Aorta (tissue), 5 donors: ENCODE results near the gene HIF1AN. TPM values are rescaled to one million over a fixed set of nuclear protein-coding genes. Genes with fewer than 3 reads are reported as not detected.
"Not testable (repeated sequence)": the region's sequence is repeated elsewhere in the genome, so short reads cannot be mapped to it uniquely, and the experiment has no call there.

ENCODE experiments used
- ATAC-seq: fragments of 200-7000 bp; cut with Tn5 transposase; one replicate; pipeline ENCODE4 v1.9.1; 2022; ENCODE audit warnings: moderate library complexity; ENCODE audit not compliant: low FRiP score
- DNase-seq, 2 donors: peaks; one replicate each; pipeline ENCODE4 v3.0.0-alpha.2; 2020
- H3K27ac ChIP-seq, 2 donors: one replicate each; pipeline ENCODE4 v1.5.1; 2013; ENCODE audit warnings: low read length in 2 of 2, mild to moderate bottlenecking in 2 of 2, moderate library complexity in 2 of 2, control low read depth in 1 of 2, inconsistent platforms in 1 of 2, low read depth in 1 of 2
- H3K27me3 ChIP-seq, 2 donors: one replicate each; pipeline ENCODE4 v1.6.1; 2013; ENCODE audit warnings: control low read depth in 1 of 2, low read length in 1 of 2, mild to moderate bottlenecking in 1 of 2, moderate library complexity in 1 of 2; ENCODE audit not compliant: insufficient read depth in 2 of 2, control insufficient read depth in 1 of 2
- H3K36me3 ChIP-seq, 2 donors: one replicate each; pipeline ENCODE4 v1.6.1; 2013; ENCODE audit warnings: control low read depth in 1 of 2, low read length in 1 of 2, mild to moderate bottlenecking in 1 of 2; ENCODE audit not compliant: insufficient read depth in 2 of 2, control insufficient read depth in 1 of 2
- H3K4me1 ChIP-seq, 2 donors: one replicate each; pipeline ENCODE4 v1.6.1; 2013; ENCODE audit warnings: low read length in 2 of 2, control low read depth in 1 of 2, mild to moderate bottlenecking in 1 of 2, moderate library complexity in 1 of 2; ENCODE audit not compliant: insufficient read depth in 2 of 2, control insufficient read depth in 1 of 2
- H3K4me3 ChIP-seq, 2 donors: one replicate each; pipeline ENCODE4 v1.5.1; 2013; ENCODE audit warnings: low read length in 2 of 2, control low read depth in 1 of 2, mild to moderate bottlenecking in 1 of 2
- H3K9me3 ChIP-seq: one replicate; pipeline ENCODE4 v1.6.1; 2013; ENCODE audit warnings: mild to moderate bottlenecking, low read length; ENCODE audit not compliant: control insufficient read depth
- WGBS, 2 donors: extraction: QIAGEN DNeasy Blood & Tissue Kit; methylation state at CpG; one replicate each; pipeline ENCODE4 v1.1.7; 2013; 5-methylcytosine and 5-hydroxymethylcytosine counted together
- intact Hi-C, 2 donors: fragments of 100-400 bp; cut with DNase I; formaldehyde crosslinking; loops; one replicate each; pipeline versions ENCODE4 v1.14.2 to v1.15.0; 2022
- polyA plus RNA-seq, 2 donors: library from polyadenylated mRNA; stranded (reverse); fragments of 200-250 nt; gene quantifications; one replicate each; pipeline ENCODE4 v1.2.3, GENCODE V29; 2013
- total RNA-seq, 2 donors: library from RNA; stranded (reverse); fragmentation: NEBNext Ultra II Directional; extraction: Animal tissue kit (Norgen Biotek cat#: 25700); gene quantifications; one replicate each; pipeline ENCODE4 v1.2.1, GENCODE V29; 2021
- donor health status: healthy with polysubstance abuse.
- donor health status: Bipolar disorder and iron deficiency.
- donor health status: DM: no; HTN: no; CAD: no.
- donor health status: DM: no; HTN: no; CAD: no.
- donor health status: DM: yes; HTN: yes; CAD: no.

Gene HIF1AN
- total and polyA plus RNA-seq, 4 donors = 6.0 to 42.7 (median 23.3) TPM

DNA sequence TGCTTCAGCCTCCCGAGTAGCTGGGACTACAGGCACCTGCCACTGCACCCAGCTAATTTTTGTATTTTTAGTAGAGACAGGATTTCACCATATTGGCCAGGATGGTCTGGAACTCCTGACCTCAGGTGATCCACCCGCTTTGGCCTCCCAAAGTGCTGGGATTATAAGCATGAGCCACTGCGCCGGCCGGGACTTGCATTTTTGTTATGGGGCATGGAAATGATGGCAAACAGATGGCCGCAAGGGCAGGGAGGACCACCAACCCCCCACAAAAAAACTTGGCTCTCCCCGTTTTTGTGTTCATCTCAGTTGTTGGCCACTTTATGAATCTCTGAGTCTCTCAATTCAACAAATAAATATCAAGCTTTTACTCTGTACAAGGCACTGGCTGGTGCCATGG, 39.4 kb downstream of the HIF1AN start:
- intact Hi-C loops, DNase-seq, H3K4me1 ChIP-seq, H3K27me3 ChIP-seq, H3K9me3 ChIP-seq, ATAC-seq, H3K4me3 ChIP-seq, H3K36me3 ChIP-seq, H3K27ac ChIP-seq: not testable (repeated sequence)
- WGBS, 2 donors = 77 to 78% methylated on average over 7 of the region's 7 CpGs

DNA sequence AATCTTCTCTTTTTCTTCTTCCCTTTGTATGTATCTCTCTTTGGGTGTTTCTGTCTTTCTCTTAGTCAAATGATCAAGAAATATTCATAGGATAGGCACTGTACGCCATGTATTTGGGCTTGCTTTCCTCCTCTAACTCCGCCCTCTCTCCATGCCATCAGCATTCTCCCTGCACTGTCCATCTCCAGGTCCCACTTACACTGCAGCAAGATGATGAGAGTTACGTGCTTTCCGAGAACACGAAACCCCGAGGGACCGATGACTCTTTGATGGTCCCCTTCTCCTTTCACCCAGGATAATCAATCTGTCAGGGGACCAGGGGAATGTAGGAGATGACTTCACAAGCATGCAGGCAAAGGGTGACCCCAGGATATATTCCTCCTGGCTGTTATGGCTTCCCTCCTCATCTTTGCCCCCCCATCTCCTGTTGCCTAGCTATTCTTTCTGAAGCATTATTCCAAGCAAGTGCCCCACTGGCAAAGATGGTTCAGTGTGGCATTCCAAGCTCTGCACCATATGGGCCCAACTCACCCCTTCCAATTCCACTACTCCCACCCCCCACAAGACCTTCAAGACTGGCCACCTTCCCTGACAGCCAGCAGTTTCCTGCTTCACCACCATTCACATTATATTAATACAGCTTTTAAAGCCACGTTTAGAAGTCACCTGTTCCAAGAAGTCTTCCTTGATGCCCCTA, 40.0 kb downstream of the HIF1AN start:
- intact Hi-C loops = no loop called here

DNA sequence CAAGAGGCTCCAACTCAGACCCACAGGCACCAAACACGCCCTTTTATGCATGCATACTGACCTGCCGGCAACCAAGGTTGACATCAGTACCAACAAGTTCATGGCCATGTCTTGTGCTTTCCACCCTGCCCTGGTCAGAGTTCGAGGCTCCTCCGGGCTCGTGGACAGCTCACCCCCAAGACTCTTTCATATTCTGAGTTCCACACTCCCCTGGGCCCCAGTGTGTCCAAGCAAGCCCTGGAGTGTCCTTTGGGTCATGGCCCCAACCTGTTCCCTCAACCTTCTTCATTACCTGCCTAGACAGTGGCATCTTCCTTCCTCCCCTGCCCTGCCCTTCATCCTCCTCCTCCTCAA, 40.5 kb downstream of the HIF1AN start:
- no peaks in the 10 kb centered on the region for H3K4me1 ChIP-seq
- H3K27me3 ChIP-seq = no peaks in the 10 kb centered on the region
- H3K9me3 ChIP-seq = no peaks in the 10 kb centered on the region
- no peaks in the 10 kb centered on the region for H3K36me3 ChIP-seq
- WGBS, 2 donors = 78 to 82% methylated on average over 5 of the region's 5 CpGs
- no peak overlapping the region for H3K27ac ChIP-seq
- no peak overlapping the region for H3K4me3 ChIP-seq
- intact Hi-C loops = no loop called here
- no peak for DNase-seq
- no peak for ATAC-seq

More for the DNA sequence above, 40.0 kb downstream of the HIF1AN start:
- WGBS, 2 donors = 72% methylated on average over 8 of the region's 8 CpGs
- H3K4me1 ChIP-seq = no peaks in the 10 kb centered on the region
- H3K27ac ChIP-seq = no peak overlapping the region
- ATAC-seq (no peak), DNase-seq (no peak)
- no peaks in the 10 kb centered on the region for H3K27me3 ChIP-seq
- H3K9me3 ChIP-seq = no peaks in the 10 kb centered on the region
- no peak overlapping the region for H3K4me3 ChIP-seq
- no peaks in the 10 kb centered on the region for H3K36me3 ChIP-seq

DNA sequence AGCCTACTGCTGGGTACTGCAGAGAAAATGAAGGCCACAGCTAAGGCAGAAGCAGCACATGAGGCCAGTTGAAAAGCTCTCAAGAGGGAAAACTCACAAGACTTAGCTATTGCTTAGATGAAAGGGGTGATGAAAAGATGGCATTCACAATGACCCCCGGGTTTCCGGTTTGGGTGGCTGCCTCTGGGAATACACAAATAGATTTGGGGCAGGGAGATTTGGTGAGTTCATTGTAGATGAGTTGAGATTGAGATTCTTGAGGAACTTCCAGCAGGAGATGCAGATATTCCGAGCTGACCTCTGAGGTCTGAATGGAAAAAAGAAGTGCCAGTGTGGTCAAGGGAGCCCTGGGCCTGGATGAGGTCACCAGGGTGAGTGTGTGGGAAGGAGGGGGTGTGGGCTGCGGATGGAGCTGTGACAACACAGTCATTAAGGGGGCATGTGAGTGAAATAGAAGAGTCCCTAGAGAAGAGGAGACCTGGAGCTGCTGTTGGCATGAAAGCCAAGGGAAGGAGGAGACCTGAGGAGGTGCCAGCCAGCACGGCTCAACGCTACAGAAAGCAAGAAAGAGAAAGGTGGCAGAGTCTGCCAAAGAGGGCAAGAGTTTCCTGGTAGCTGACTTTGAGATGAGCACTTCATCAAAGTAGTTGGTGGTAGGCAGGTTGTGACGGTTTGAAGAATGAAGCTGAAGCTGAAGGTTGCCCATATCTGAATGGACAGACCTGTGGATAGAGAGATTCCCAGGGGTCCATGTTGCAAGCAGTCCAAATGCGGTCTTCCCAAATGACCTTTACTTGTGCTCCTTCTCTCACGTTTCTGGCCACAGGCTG, 43.7 kb downstream of the HIF1AN start:
- Histone ChIP-seq H3K4me1 (no peaks in the 10 kb centered on the region), H3K36me3 (no peaks in the 10 kb centered on the region), H3K9me3 (no peaks in the 10 kb centered on the region), H3K27ac (no peak overlapping the region), H3K4me3 (no peak overlapping the region), H3K27me3 (no peaks in the 10 kb centered on the region)
- no peak for ATAC-seq
- intact Hi-C loops = no loop called here
- DNase-seq = no peak
- WGBS, 2 donors = 62 to 64% methylated on average over 9 of the region's 9 CpGs

DNA sequence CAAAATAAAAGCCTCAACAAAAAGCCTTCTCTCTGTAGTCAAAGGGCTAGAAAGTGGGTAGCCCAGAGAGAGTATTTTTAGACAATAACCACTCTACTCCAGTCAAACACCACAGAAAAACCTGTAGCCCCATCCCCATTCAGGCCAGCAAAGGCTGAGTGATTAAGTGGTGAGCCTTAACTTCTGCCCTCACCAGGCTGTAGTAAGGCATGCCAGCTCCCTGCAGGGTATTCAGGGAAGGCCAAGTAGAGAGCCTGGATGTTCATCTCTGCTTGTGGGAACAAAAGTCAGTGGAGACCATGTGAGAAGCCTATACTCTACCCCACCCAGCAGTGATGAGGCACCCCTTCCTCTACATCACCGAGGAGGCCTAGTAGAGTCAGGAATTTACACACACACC, 51.2 kb downstream of the HIF1AN start:
- no peak for ATAC-seq

DNA sequence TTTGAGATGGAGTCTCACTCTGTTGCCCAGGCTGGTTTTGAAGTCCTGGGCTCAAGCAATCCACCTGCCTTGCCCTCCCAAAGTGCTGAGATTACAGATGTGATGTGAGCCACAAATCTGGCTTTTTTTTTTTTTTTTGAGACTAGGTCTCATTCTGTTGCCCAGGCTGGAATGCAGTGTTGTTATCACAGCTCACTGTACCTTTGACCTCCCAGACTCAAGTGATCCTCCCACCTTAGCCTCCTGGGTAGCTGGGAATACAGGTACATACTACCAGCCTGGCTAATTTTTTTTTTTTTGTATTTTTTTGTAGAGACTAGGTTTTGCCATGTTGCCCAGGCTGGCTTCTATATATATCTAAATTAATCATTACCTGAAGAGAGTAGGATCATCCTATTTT, 62.4 kb downstream of the HIF1AN start:
- intact Hi-C loops = no loop called here
- no peak overlapping the region for H3K27ac ChIP-seq
- H3K27me3 ChIP-seq = no peaks in the 10 kb centered on the region
- no peak for DNase-seq
- H3K4me3 ChIP-seq = no peak overlapping the region
- H3K4me1 ChIP-seq = no peaks in the 10 kb centered on the region
- H3K36me3 ChIP-seq = no peaks in the 10 kb centered on the region
- H3K9me3 ChIP-seq = no peaks in the 10 kb centered on the region
- ATAC-seq = no peak

More for the DNA sequence above, 51.2 kb downstream of the HIF1AN start:
- WGBS, 2 donors = 10 to 21% methylated on average over 1 of the region's 1 CpG
- H3K9me3 ChIP-seq = peaks cover 5% of the 10 kb centered on the region
- DNase-seq = no peak
- H3K27ac ChIP-seq = no peak overlapping the region
- intact Hi-C loops = no loop called here
- H3K36me3 ChIP-seq = no peaks in the 10 kb centered on the region
- no peak overlapping the region for H3K4me3 ChIP-seq
- no peaks in the 10 kb centered on the region for H3K4me1 ChIP-seq
- H3K27me3 ChIP-seq = no peaks in the 10 kb centered on the region

DNA sequence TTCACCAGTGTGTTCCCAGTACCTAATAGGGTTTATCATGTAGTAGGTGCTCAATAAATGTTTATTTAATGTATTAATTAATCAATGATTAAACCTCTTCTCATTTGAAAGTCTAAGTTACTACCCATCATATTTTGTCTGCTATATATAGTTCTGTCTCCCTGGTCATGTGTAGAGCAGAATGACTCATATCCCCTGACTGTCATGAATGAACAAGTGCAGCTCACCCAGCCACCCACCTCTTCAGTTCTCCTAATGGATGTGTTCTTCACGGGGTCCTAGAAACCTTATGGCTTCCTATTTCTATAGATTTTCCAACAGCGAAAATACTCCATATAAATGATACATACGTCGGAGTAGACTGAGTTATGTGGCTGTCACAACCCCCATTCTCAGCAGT, 64.5 kb downstream of the HIF1AN start:
- Histone ChIP-seq H3K9me3 (no peaks in the 10 kb centered on the region), H3K27ac (no peak overlapping the region), H3K36me3 (no peaks in the 10 kb centered on the region), H3K27me3 (no peaks in the 10 kb centered on the region), H3K4me1 (no peaks in the 10 kb centered on the region), H3K4me3 (no peak overlapping the region)
- DNase-seq (no peak), ATAC-seq (no peak)
- intact Hi-C loops = no loop called here
- 80 to 84% methylated on average over 4 of the region's 4 CpGs for WGBS, 2 donors

DNA sequence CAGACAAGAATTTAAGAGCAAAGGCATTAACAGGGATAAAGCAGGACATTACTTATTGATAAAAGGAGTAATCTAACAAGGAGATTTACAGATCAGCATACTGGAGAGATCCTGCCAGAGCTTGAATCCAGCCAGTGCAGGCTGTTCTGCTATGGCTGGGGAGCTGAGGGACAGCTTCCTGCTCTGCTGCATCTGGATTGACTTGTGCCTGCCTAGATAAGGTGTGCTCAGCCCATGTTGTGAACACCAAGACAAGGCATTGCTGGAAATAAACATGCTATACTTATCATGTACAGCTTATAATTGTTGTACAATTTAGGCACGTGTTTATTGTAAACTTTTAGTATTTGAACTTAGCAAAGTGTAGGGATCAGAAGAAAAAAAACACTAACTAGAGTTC, 71.7 kb downstream of the HIF1AN start:
- Histone ChIP-seq H3K27me3 (no peaks in the 10 kb centered on the region), H3K9me3 (no peaks in the 10 kb centered on the region), H3K27ac (no peak overlapping the region), H3K4me1 (no peaks in the 10 kb centered on the region), H3K4me3 (no peak overlapping the region), H3K36me3 (no peaks in the 10 kb centered on the region)
- 38 to 54% methylated on average over 1 of the region's 1 CpG for WGBS, 2 donors
- intact Hi-C loops = no loop called here
- DNase-seq (no peak), ATAC-seq (no peak)
